Thyroid gland (tissue), 4 donors: ENCODE data around the gene DLL1. TPM values are rescaled to one million over a fixed set of nuclear protein-coding genes. Genes with fewer than 3 reads are reported as not detected.

Source experiments
- DNase-seq, 2 donors: peaks; one replicate each; pipeline ENCODE4 v3.0.0-alpha.2; 2019
- H3K27ac ChIP-seq, 3 donors: fragments of 200-600 bp; sonication (generic); 1 replicate in 2 of 3; 2 replicates in 1 of 3; pipeline ENCODE4 v1.5.1; 2016 to 2019; ENCODE audit warnings: mild to moderate bottlenecking in 1 of 3, moderate library complexity in 1 of 3
- H3K27me3 ChIP-seq: fragments of 200-600 bp; sonication (generic); one replicate; pipeline ENCODE4 v1.5.1; 2019
- H3K36me3 ChIP-seq, 2 donors: fragments of 200-600 bp; sonication (generic); one replicate each; pipeline ENCODE4 v1.5.1; 2016 to 2019
- H3K4me1 ChIP-seq, 2 donors: fragments of 200-600 bp; sonication (generic); one replicate each; pipeline ENCODE4 v1.5.1; 2017 to 2019
- H3K4me3 ChIP-seq, 3 donors: fragments of 200-600 bp; sonication (generic); replicated peaks in 1 of 3; 1 replicate in 2 of 3; 2 replicates in 1 of 3; pipeline ENCODE4 v1.5.1; 2016; ENCODE audit warnings: mild to moderate bottlenecking in 1 of 3
- H3K9me3 ChIP-seq: fragments of 200-600 bp; sonication (generic); one replicate; pipeline ENCODE4 v1.5.1; 2017
- CTCF ChIP-seq, 6 experiments: fragments of 200-600 bp in 3 of 6; fragments of 450-650 bp in 3 of 6; sonication (generic) in 3 of 6; IDR thresholded peaks; one replicate each; pipeline ENCODE4 v1.5.1; 2016 to 2019; ENCODE audit warnings: antibody characterized with exemption in 6 of 6, mild to moderate bottlenecking in 2 of 6, inconsistent platforms in 1 of 6, moderate library complexity in 1 of 6
- POLR2A ChIP-seq, 2 donors: fragments of 450-650 bp; IDR thresholded peaks; one replicate each; pipeline ENCODE4 v1.6.1; 2017; ENCODE audit warnings: antibody characterized with exemption in 2 of 2, mild to moderate bottlenecking in 2 of 2, moderate library complexity in 1 of 2
- WGBS, 2 donors: methylation state at CpG; one replicate each; pipeline ENCODE4 v1.1.5; 2017; 5-methylcytosine and 5-hydroxymethylcytosine counted together
- intact Hi-C: fragments of 100-400 bp; cut with DNase I; formaldehyde crosslinking; loops from one replicate; pipeline ENCODE4 v1.15.1; 2023
- total RNA-seq, 4 donors: library from RNA; depleted of rRNA; stranded (reverse); fragments of >200 nt; gene quantifications; one replicate each; pipeline ENCODE4 v1.2.3, GENCODE V29; 2016

DLL1 gene
- total RNA-seq, 4 donors from 2014 or later = 6.6 to 14.9 (median 11.5) TPM

GRCh38 chr6:170237999-170238740, 52.7 kb downstream of the DLL1 start:
- DNase-seq = no peak
- Histone ChIP-seq H3K4me3 (no peak overlapping the region), H3K36me3 (no peaks in the 10 kb centered on the region), H3K9me3 (no peaks in the 10 kb centered on the region), H3K27ac (no peak overlapping the region), H3K27me3 (no peaks in the 10 kb centered on the region), H3K4me1 (no peaks in the 10 kb centered on the region)
- no peak for TF ChIP-seq CTCF (IDR thresholded peaks at IDR 0.05)
- no peak for TF ChIP-seq POLR2A (IDR thresholded peaks at IDR 0.05)
- WGBS, 2 donors = 80 to 87% methylated on average over 10 to 18 of the region's 19 CpGs
- intact Hi-C loops = no loop called here

- 76 to 87% methylated on average over 24 of the region's 24 CpGs for WGBS, 2 donors
- H3K4me1 ChIP-seq = no peaks in the 10 kb centered on the region
- no peaks in the 10 kb centered on the region for H3K9me3 ChIP-seq
- H3K27me3 ChIP-seq = no peaks in the 10 kb centered on the region
- DNase-seq = no peak
- H3K36me3 ChIP-seq = no peaks in the 10 kb centered on the region
- no peak overlapping the region for H3K27ac ChIP-seq
- TF ChIP-seq POLR2A (IDR thresholded peaks at IDR 0.05) (no peak), CTCF (IDR thresholded peaks at IDR 0.05) (no peak)
- intact Hi-C loops = no loop called here
- H3K4me3 ChIP-seq = no peak overlapping the region
These were observed 54.6 kb downstream of the DLL1 start for GRCh38 chr6:170236131-170236836.

- intact Hi-C loops = no loop called here
- no peak for TF ChIP-seq CTCF (IDR thresholded peaks at IDR 0.05)
- TF ChIP-seq POLR2A (IDR thresholded peaks at IDR 0.05) = no peak
- Histone ChIP-seq H3K4me1 (no peaks in the 10 kb centered on the region), H3K9me3 (no peaks in the 10 kb centered on the region), H3K27me3 (no peaks in the 10 kb centered on the region), H3K4me3 (no peak overlapping the region), H3K27ac (no peak overlapping the region), H3K36me3 (no peaks in the 10 kb centered on the region)
- WGBS, 2 donors = 84 to 87% methylated on average over 16 of the region's 16 CpGs
- DNase-seq = no peak
These were observed 55.3 kb downstream of the DLL1 start for GRCh38 chr6:170235391-170236125.

GRCh38 chr6:170234419-170234818, 56.5 kb downstream of the DLL1 start:
- 87 to 89% methylated on average over 9 of the region's 9 CpGs for WGBS, 2 donors
- intact Hi-C loops = no loop called here
- Histone ChIP-seq H3K9me3 (no peaks in the 10 kb centered on the region), H3K27ac (no peak overlapping the region), H3K36me3 (no peaks in the 10 kb centered on the region), H3K4me1 (no peaks in the 10 kb centered on the region), H3K27me3 (no peaks in the 10 kb centered on the region), H3K4me3 (no peak overlapping the region)
- TF ChIP-seq POLR2A (IDR thresholded peaks at IDR 0.05) = no peak
- no peak for TF ChIP-seq CTCF (IDR thresholded peaks at IDR 0.05)
- no peak for DNase-seq
